Adrenal gland (tissue), 5 donors: ENCODE measurements around the gene RPS28.

Experiments used
- CTCF ChIP-seq, 6 experiments: fragments of 450-650 bp in 4 of 6; fragments of 200-600 bp in 2 of 6; sonication (generic) in 1 of 6; IDR thresholded peaks; 1 replicate in 5 of 6; 2 replicates in 1 of 6; pipeline versions ENCODE4 v1.5.1 to v1.8.0; 2016 to 2021; ENCODE audit warnings: antibody characterized with exemption in 6 of 6, mild to moderate bottlenecking in 2 of 6, moderate library complexity in 1 of 6
- POLR2A ChIP-seq, 2 donors: fragments of 450-650 bp; IDR thresholded peaks; one replicate each; pipeline ENCODE4 v1.6.1; 2017; ENCODE audit warnings: antibody characterized with exemption in 2 of 2, mild to moderate bottlenecking in 2 of 2, moderate library complexity in 1 of 2
- donor health status: DM: no; HTN: no; CAD: no.

- TF ChIP-seq CTCF (IDR thresholded peaks at IDR 0.05): no peak
- no peak for TF ChIP-seq POLR2A (IDR thresholded peaks at IDR 0.05)
Observed at GRCh38 chr19:8352134-8352827, 31.0 kb downstream of the RPS28 start.
